ENCODE data around the gene NID1.

Gene NID1

GRCh38 chr1:236066828-236067386, 2.0 kb upstream of the NID1 start:
- TF ChIP-seq ZBTB7A (IDR thresholded peaks at IDR 0.05; ENCODE audit: low read depth) = no peak
- TF ChIP-seq YY1 (IDR thresholded peaks at IDR 0.05; ENCODE audit: low read depth) = no peak
- TF ChIP-seq NFIC (IDR thresholded peaks at IDR 0.05) = no peak
- no peak for TF ChIP-seq EGR1 (IDR thresholded peaks at IDR 0.05)
- no peak for TF ChIP-seq TEAD4 (IDR thresholded peaks at IDR 0.05)
- no peak for TF ChIP-seq USF1 (IDR thresholded peaks at IDR 0.05)
- no peak for TF ChIP-seq CEBPB (IDR thresholded peaks at IDR 0.05)
- TF ChIP-seq RAD21 (IDR thresholded peaks at IDR 0.05; ENCODE audit: low read depth) = no peak
- no peak for TF ChIP-seq CREB1 (IDR thresholded peaks at IDR 0.05; ENCODE audit: low read depth)
- TF ChIP-seq TCF12 (IDR thresholded peaks at IDR 0.05; ENCODE audit: low read depth) = no peak
- no peak for TF ChIP-seq EP300 (IDR thresholded peaks at IDR 0.05; ENCODE audit: borderline replicate concordance)
- TF ChIP-seq TAF1 (IDR thresholded peaks at IDR 0.05; ENCODE audit: low read depth) = no peak
- TF ChIP-seq, protein P1, sequence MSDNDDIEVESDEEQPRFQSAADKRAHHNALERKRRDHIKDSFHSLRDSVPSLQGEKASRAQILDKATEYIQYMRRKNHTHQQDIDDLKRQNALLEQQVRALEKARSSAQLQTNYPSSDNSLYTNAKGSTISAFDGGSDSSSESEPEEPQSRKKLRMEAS (IDR thresholded peaks at IDR 0.05) = no peak
- TF ChIP-seq, protein P2, sequence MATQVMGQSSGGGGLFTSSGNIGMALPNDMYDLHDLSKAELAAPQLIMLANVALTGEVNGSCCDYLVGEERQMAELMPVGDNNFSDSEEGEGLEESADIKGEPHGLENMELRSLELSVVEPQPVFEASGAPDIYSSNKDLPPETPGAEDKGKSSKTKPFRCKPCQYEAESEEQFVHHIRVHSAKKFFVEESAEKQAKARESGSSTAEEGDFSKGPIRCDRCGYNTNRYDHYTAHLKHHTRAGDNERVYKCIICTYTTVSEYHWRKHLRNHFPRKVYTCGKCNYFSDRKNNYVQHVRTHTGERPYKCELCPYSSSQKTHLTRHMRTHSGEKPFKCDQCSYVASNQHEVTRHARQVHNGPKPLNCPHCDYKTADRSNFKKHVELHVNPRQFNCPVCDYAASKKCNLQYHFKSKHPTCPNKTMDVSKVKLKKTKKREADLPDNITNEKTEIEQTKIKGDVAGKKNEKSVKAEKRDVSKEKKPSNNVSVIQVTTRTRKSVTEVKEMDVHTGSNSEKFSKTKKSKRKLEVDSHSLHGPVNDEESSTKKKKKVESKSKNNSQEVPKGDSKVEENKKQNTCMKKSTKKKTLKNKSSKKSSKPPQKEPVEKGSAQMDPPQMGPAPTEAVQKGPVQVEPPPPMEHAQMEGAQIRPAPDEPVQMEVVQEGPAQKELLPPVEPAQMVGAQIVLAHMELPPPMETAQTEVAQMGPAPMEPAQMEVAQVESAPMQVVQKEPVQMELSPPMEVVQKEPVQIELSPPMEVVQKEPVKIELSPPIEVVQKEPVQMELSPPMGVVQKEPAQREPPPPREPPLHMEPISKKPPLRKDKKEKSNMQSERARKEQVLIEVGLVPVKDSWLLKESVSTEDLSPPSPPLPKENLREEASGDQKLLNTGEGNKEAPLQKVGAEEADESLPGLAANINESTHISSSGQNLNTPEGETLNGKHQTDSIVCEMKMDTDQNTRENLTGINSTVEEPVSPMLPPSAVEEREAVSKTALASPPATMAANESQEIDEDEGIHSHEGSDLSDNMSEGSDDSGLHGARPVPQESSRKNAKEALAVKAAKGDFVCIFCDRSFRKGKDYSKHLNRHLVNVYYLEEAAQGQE (IDR thresholded peaks at IDR 0.05; ENCODE audit: low read depth) = no peak
- TF ChIP-seq FOXM1 (IDR thresholded peaks at IDR 0.05; ENCODE audit: borderline replicate concordance, low read depth) = no peak

- no peak for TF ChIP-seq FOXM1 (IDR thresholded peaks at IDR 0.05; ENCODE audit: borderline replicate concordance, low read depth)
- TF ChIP-seq CEBPB (IDR thresholded peaks at IDR 0.05) = no peak
- no peak for TF ChIP-seq TAF1 (IDR thresholded peaks at IDR 0.05; ENCODE audit: low read depth)
- TF ChIP-seq RAD21 (IDR thresholded peaks at IDR 0.05; ENCODE audit: low read depth) = no peak
- TF ChIP-seq, protein P2 (IDR thresholded peaks at IDR 0.05; ENCODE audit: low read depth) = no peak
- no peak for TF ChIP-seq TEAD4 (IDR thresholded peaks at IDR 0.05)
- TF ChIP-seq USF1 (IDR thresholded peaks at IDR 0.05) = no peak
- no peak for TF ChIP-seq CREB1 (IDR thresholded peaks at IDR 0.05; ENCODE audit: low read depth)
- TF ChIP-seq EP300 (IDR thresholded peaks at IDR 0.05; ENCODE audit: borderline replicate concordance) = no peak
- TF ChIP-seq, protein P1 (IDR thresholded peaks at IDR 0.05) = no peak
- TF ChIP-seq ZBTB7A (IDR thresholded peaks at IDR 0.05; ENCODE audit: low read depth) = no peak
- no peak for TF ChIP-seq NFIC (IDR thresholded peaks at IDR 0.05)
- TF ChIP-seq EGR1 (IDR thresholded peaks at IDR 0.05) = no peak
- TF ChIP-seq YY1 (IDR thresholded peaks at IDR 0.05; ENCODE audit: low read depth) = no peak
- TF ChIP-seq TCF12 (IDR thresholded peaks at IDR 0.05; ENCODE audit: low read depth) = no peak
These were observed 1.2 kb upstream of the NID1 start for GRCh38 chr1:236066054-236066453.

- TF ChIP-seq TEAD4 (IDR thresholded peaks at IDR 0.05) = no peak
- TF ChIP-seq TCF12 (IDR thresholded peaks at IDR 0.05; ENCODE audit: low read depth) = no peak
- TF ChIP-seq NFIC (IDR thresholded peaks at IDR 0.05) = no peak
- TF ChIP-seq, protein P2 (IDR thresholded peaks at IDR 0.05; ENCODE audit: low read depth) = no peak
- no peak for TF ChIP-seq RAD21 (IDR thresholded peaks at IDR 0.05; ENCODE audit: low read depth)
- no peak for TF ChIP-seq FOXM1 (IDR thresholded peaks at IDR 0.05; ENCODE audit: borderline replicate concordance, low read depth)
- TF ChIP-seq USF1 (IDR thresholded peaks at IDR 0.05) = no peak
- TF ChIP-seq CREB1 (IDR thresholded peaks at IDR 0.05; ENCODE audit: low read depth) = no peak
- no peak for TF ChIP-seq EGR1 (IDR thresholded peaks at IDR 0.05)
- TF ChIP-seq TAF1 (IDR thresholded peaks at IDR 0.05; ENCODE audit: low read depth) = no peak
- no peak for TF ChIP-seq ZBTB7A (IDR thresholded peaks at IDR 0.05; ENCODE audit: low read depth)
- no peak for TF ChIP-seq EP300 (IDR thresholded peaks at IDR 0.05; ENCODE audit: borderline replicate concordance)
- TF ChIP-seq, protein P1 (IDR thresholded peaks at IDR 0.05) = no peak
- TF ChIP-seq YY1 (IDR thresholded peaks at IDR 0.05; ENCODE audit: low read depth) = no peak
- no peak for TF ChIP-seq CEBPB (IDR thresholded peaks at IDR 0.05)
These were observed 667 bp upstream of the NID1 start for GRCh38 chr1:236065509-236066005.
